PC-3 (cell line): Measurements from ENCODE around the gene KCNQ1. TPM values are rescaled to one million over a fixed set of nuclear protein-coding genes. Genes with fewer than 3 reads are reported as not detected.

Source experiments
- ATAC-seq: fragments of 200-7000 bp; cut with Tn5 transposase; 2 replicates; pipeline ENCODE4 v1.9.1; 2020; ENCODE audit warnings: mild to moderate bottlenecking, moderate library complexity
- BruUV-seq: library from RNA; stranded (reverse); fragments of 400-500 nt; replicated peaks from 2 replicates; lab custom pipeline; 2021; lab: Mats Ljungman, UMichigan
- CTCF ChIA-PET: fragments of 300-600 bp; sonication (Branson Sonifier 250); formaldehyde crosslinking; loops from one replicate; lab custom pipeline; 2022; ENCODE audit warnings: antibody characterized with exemption; lab: Charles Lee
- POLR2A ChIA-PET: fragments of 300-600 bp; sonication (Branson Sonifier 250); formaldehyde crosslinking; loops from one replicate; lab custom pipeline; 2022; ENCODE audit warnings: antibody characterized with exemption; ENCODE audit not compliant: unreplicated experiment; lab: Charles Lee
- DNase-seq: peaks from one replicate; pipeline ENCODE4 v3.0.0-alpha.2; 2015
- H2AFZ ChIP-seq: fragments of 300-600 bp; sonication (generic); 2 replicates; pipeline ENCODE4 v1.6.0; 2016; ENCODE audit warnings: antibody characterized with exemption, low read length
- H3F3A ChIP-seq: fragments of 300-600 bp; sonication (generic); one replicate; pipeline ENCODE4 v1.6.0; 2017; ENCODE audit warnings: antibody characterized with exemption, low read length, control low read depth, mild to moderate bottlenecking; ENCODE audit not compliant: unreplicated experiment
- H3K27ac ChIP-seq: fragments of 300-600 bp; sonication (generic); 2 replicates; pipeline ENCODE4 v1.5.1; 2016; ENCODE audit warnings: mild to moderate bottlenecking, low read length
- H3K27me3 ChIP-seq: fragments of 300-600 bp; sonication (generic); 2 replicates; pipeline ENCODE4 v1.6.1; 2016; ENCODE audit warnings: low read length, mixed read lengths
- H3K36me3 ChIP-seq: fragments of 300-600 bp; sonication (generic); 2 replicates; pipeline ENCODE4 v1.6.1; 2016; ENCODE audit warnings: low read depth, mixed run types, low read length, mixed read lengths
- H3K4me1 ChIP-seq: fragments of 300-600 bp; sonication (generic); 2 replicates; pipeline ENCODE4 v1.5.1; 2016; ENCODE audit warnings: low read length; ENCODE audit not compliant: insufficient read depth
- H3K4me2 ChIP-seq: fragments of 300-600 bp; sonication (generic); 2 replicates; pipeline ENCODE4 v1.6.0; 2016; ENCODE audit warnings: low read length
- H3K4me3 ChIP-seq: fragments of 300-600 bp; sonication (generic); 2 replicates; pipeline ENCODE4 v1.5.1; 2016; ENCODE audit warnings: mild to moderate bottlenecking, low read length, mixed read lengths
- H3K79me2 ChIP-seq: fragments of 300-600 bp; sonication (generic); 2 replicates; pipeline ENCODE4 v1.6.1; 2017; ENCODE audit warnings: low read length, mixed read lengths
- H3K9ac ChIP-seq: fragments of 300-600 bp; sonication (generic); 2 replicates; pipeline ENCODE4 v1.6.0; 2016; ENCODE audit warnings: mild to moderate bottlenecking, low read length
- H3K9me2 ChIP-seq: fragments of 300-600 bp; sonication (generic); replicated peaks from 2 replicates; pipeline ENCODE4 v1.6.1; 2016; ENCODE audit warnings: mixed run types, low read length, mixed read lengths
- H3K9me3 ChIP-seq: fragments of 300-600 bp; sonication (generic); 2 replicates; pipeline ENCODE4 v1.6.1; 2016; ENCODE audit warnings: low read length, mixed read lengths
- H4K20me1 ChIP-seq: fragments of 300-600 bp; sonication (generic); 2 replicates; pipeline ENCODE4 v1.6.1; 2016; ENCODE audit warnings: low read length, mixed read lengths
- CTCF ChIP-seq: fragments of 300-600 bp; sonication (generic); conservative IDR thresholded peaks from 2 replicates; pipeline ENCODE4 v1.5.1; 2017; ENCODE audit warnings: antibody characterized with exemption, low read depth, mild to moderate bottlenecking, low read length
- EZH2 ChIP-seq: fragments of 300-600 bp; sonication (generic); IDR thresholded peaks from one replicate; pipeline ENCODE4 v1.6.1; 2017; ENCODE audit warnings: antibody characterized with exemption, mild to moderate bottlenecking, low read length; ENCODE audit not compliant: unreplicated experiment
- EZH2phosphoT487 ChIP-seq: fragments of 300-600 bp; sonication (generic); IDR thresholded peaks from 2 replicates; pipeline ENCODE4 v1.6.1; 2018; ENCODE audit warnings: mild to moderate bottlenecking, antibody characterized with exemption, low read length, borderline replicate concordance
- intact Hi-C: fragments of 100-400 bp; cut with micrococcal nuclease; formaldehyde crosslinking; loops from 2 replicates; pipeline ENCODE4 v1.9.0; 2023
- total RNA-seq: library from RNA; depleted of rRNA; stranded (reverse); fragments of >200 nt; gene quantifications from 2 replicates; pipeline ENCODE4 v1.2.3, GENCODE V29; 2014

The KCNQ1 gene
- total RNA-seq, 1 experiment from 2014 or later = 0.40 TPM

GRCh38 chr11:2853997-2854560 lies 409.3 kb downstream of the KCNQ1 start:
- peak; percentile 46 for DNase-seq
- Histone ChIP-seq H3K9me3 (no peaks in the 10 kb centered on the region), H3K27ac (no peak overlapping the region), H2AFZ (no peak overlapping the region), H3K27me3 (no peaks in the 10 kb centered on the region), H3F3A (no peaks in the 10 kb centered on the region), H3K9me2 (no peaks in the 10 kb centered on the region), H3K9ac (no peak overlapping the region), H3K79me2 (no peaks in the 10 kb centered on the region), H3K4me3 (no peak overlapping the region), H4K20me1 (no peaks in the 10 kb centered on the region), H3K36me3 (no peaks in the 10 kb centered on the region), H3K4me2 (no peak overlapping the region), H3K4me1 (no peaks in the 10 kb centered on the region)
- no TSS peak for BruUV-seq
- TF ChIP-seq EZH2phosphoT487 = no peak
- ChIA-PET CTCF (no interaction called here), POLR2A (no interaction called here)
- no peak for ATAC-seq
- intact Hi-C loops = no loop called here

- Histone ChIP-seq H3K4me1 (no peaks in the 10 kb centered on the region), H3K9ac (no peak overlapping the region), H3F3A (no peaks in the 10 kb centered on the region), H3K36me3 (no peaks in the 10 kb centered on the region), H3K79me2 (no peaks in the 10 kb centered on the region), H2AFZ (no peak overlapping the region), H3K4me2 (no peak overlapping the region), H3K9me3 (no peaks in the 10 kb centered on the region), H3K9me2 (no peaks in the 10 kb centered on the region), H3K27me3 (no peaks in the 10 kb centered on the region), H3K4me3 (no peak overlapping the region), H4K20me1 (no peaks in the 10 kb centered on the region), H3K27ac (no peak overlapping the region)
- DNase-seq (no peak), ATAC-seq (no peak)
- BruUV-seq = no TSS peak
- ChIA-PET POLR2A (no interaction called here), CTCF (interaction anchor here (0.6 kb wide), 1 partner anchor 36 kb away, joined by 3 read pairs; no protein-coding TSS in a partner anchor)
- TF ChIP-seq CTCF = no peak
- TF ChIP-seq EZH2 = no peak
- TF ChIP-seq EZH2phosphoT487 = no peak
- intact Hi-C loops = no loop called here
These were observed 410.4 kb downstream of the KCNQ1 start for GRCh38 chr11:2855162-2855561.

- POLR2A ChIA-PET = no interaction called here
- no peak for DNase-seq
- Histone ChIP-seq H3K27me3 (no peaks in the 10 kb centered on the region), H4K20me1 (no peaks in the 10 kb centered on the region), H3K9me3 (no peaks in the 10 kb centered on the region), H3K9ac (no peak overlapping the region), H3K4me1 (peaks cover 10% of the 10 kb centered on the region), H3K9me2 (no peaks in the 10 kb centered on the region), H3F3A (no peaks in the 10 kb centered on the region), H3K4me2 (no peak overlapping the region), H3K79me2 (no peaks in the 10 kb centered on the region), H2AFZ (no peak overlapping the region), H3K4me3 (no peak overlapping the region), H3K27ac (no peak overlapping the region), H3K36me3 (no peaks in the 10 kb centered on the region)
- no TSS peak for BruUV-seq
- CTCF ChIA-PET = no interaction called here
- intact Hi-C loops = no loop called here
- TF ChIP-seq CTCF = no peak
- TF ChIP-seq EZH2phosphoT487 = no peak
- TF ChIP-seq EZH2 = no peak
- no peak for ATAC-seq
These were observed 412.5 kb downstream of the KCNQ1 start for GRCh38 chr11:2857276-2857675.
